Fibroblast of lung (primary cell): Measurements from ENCODE around the gene CHPF2.

ENCODE experiments used
- CTCF ChIP-seq, 2 donors: IDR thresholded peaks in 1 of 2; conservative IDR thresholded peaks in 1 of 2; 1 replicate in 1 of 2; 2 replicates in 1 of 2; pipeline ENCODE4 v1.5.1; 2011 to 2012; ENCODE audit warnings: low read length in 2 of 2, control low read depth in 1 of 2, inconsistent platforms in 1 of 2, low read depth in 1 of 2, mild to moderate bottlenecking in 1 of 2
- EZH2 ChIP-seq: IDR thresholded peaks from 2 replicates; pipeline ENCODE4 v1.5.1; 2012; ENCODE audit warnings: low read length, control low read depth, mild to moderate bottlenecking; ENCODE audit errors: missing control alignments

GRCh38 chr7:151260883-151261282, 28.6 kb downstream of the CHPF2 start:
- TF ChIP-seq CTCF (conservative IDR thresholded peaks at IDR 0.05 in 1 of 2, IDR thresholded peaks at IDR 0.05 in 1 of 2; ENCODE audit: low read depth in 1 of 2, low read length in 2 of 2) (no peak), EZH2 (no peak)
